Measurements from ENCODE around the gene CDC23. TPM values are rescaled to one million over a fixed set of nuclear protein-coding genes. Genes with fewer than 3 reads are reported as not detected.
"Not testable (repeated sequence)": the region's sequence is repeated elsewhere in the genome, so short reads cannot be mapped to it uniquely, and the experiment has no call there.

Gene CDC23
- total RNA-seq, 2 donors from 2014 or later: 14.7 to 23.9 TPM

- no peaks in the 10 kb centered on the region for H3K27me3 ChIP-seq (replicated peaks; ENCODE audit: insufficient read depth)
- H3K27ac ChIP-seq: no peak overlapping the region
- H3K9me3 ChIP-seq: no peaks in the 10 kb centered on the region
- no peak for TF ChIP-seq CTCF (IDR thresholded peaks at IDR 0.05)
- no peak for TF ChIP-seq POLR2AphosphoS5 (IDR thresholded peaks at IDR 0.05)
- TF ChIP-seq POLR2A (IDR thresholded peaks at IDR 0.05): no peak
- DNase-seq (ENCODE audit: low spot score): no peak
- no peak overlapping the region for H3K4me3 ChIP-seq
- H3K36me3 ChIP-seq: no peaks in the 10 kb centered on the region
- peaks cover 7% of the 10 kb centered on the region for H3K4me1 ChIP-seq (replicated peaks)
- 81% methylated on average over 2 of the region's 2 CpGs for WGBS
- intact Hi-C loops (cut with DNase I): loop anchor here (10.0 kb wide), 1 partner anchor 118 kb away; the partner anchor contains the start of genes CDC25C and FAM53C
Measured at GRCh38 chr5:138216799-138217198, 3.7 kb upstream of the CDC23 start.

- TF ChIP-seq POLR2AphosphoS5 (IDR thresholded peaks at IDR 0.05): no peak
- TF ChIP-seq POLR2A (IDR thresholded peaks at IDR 0.05): no peak
- TF ChIP-seq CTCF (IDR thresholded peaks at IDR 0.05): no peak
- Histone ChIP-seq H3K27me3 (replicated peaks; ENCODE audit: insufficient read depth) (no peaks in the 10 kb centered on the region), H3K4me1 (replicated peaks) (peaks cover 7% of the 10 kb centered on the region), H3K9me3 (no peaks in the 10 kb centered on the region), H3K4me3 (peak overlapping the region; percentile 86 to 95), H3K36me3 (no peaks in the 10 kb centered on the region), H3K27ac (peak overlapping the region; percentile 74 to 75)
- DNase-seq (ENCODE audit: low spot score): no peak
- WGBS: under 1% methylated on average over 8 of the region's 8 CpGs
- intact Hi-C loops (cut with DNase I): loop anchor here (10.0 kb wide), 1 partner anchor 122 kb away; the partner anchor contains the start of genes CDC25C and FAM53C
Measured at GRCh38 chr5:138212828-138213160, 329 bp downstream of the CDC23 start.

GRCh38 chr5:138210985-138211384 is 2.1 kb downstream of the CDC23 start:
- Histone ChIP-seq H3K9me3 (no peaks in the 10 kb centered on the region), H3K27me3 (replicated peaks; ENCODE audit: insufficient read depth) (no peaks in the 10 kb centered on the region), H3K27ac (no peak overlapping the region), H3K4me3 (no peak overlapping the region), H3K36me3 (no peaks in the 10 kb centered on the region), H3K4me1 (replicated peaks) (peaks cover 7% of the 10 kb centered on the region)
- 99% methylated on average over 3 of the region's 3 CpGs for WGBS
- intact Hi-C loops (cut with DNase I): loop anchor here (10.0 kb wide), 1 partner anchor 124 kb away; the partner anchor contains the start of genes CDC25C and FAM53C
- no peak for DNase-seq (ENCODE audit: low spot score)
- no peak for TF ChIP-seq POLR2AphosphoS5 (IDR thresholded peaks at IDR 0.05)
- TF ChIP-seq POLR2A (IDR thresholded peaks at IDR 0.05): no peak
- no peak for TF ChIP-seq CTCF (IDR thresholded peaks at IDR 0.05)

- H3K27ac ChIP-seq; H3K4me3 ChIP-seq; H3K4me1 ChIP-seq (replicated peaks); intact Hi-C loops (cut with DNase I); H3K27me3 ChIP-seq (replicated peaks; ENCODE audit: insufficient read depth); H3K36me3 ChIP-seq; H3K9me3 ChIP-seq; DNase-seq (ENCODE audit: low spot score): not testable (repeated sequence)
- WGBS: 97% methylated on average over 8 of the region's 8 CpGs
Measured at GRCh38 chr5:138193859-138194258, 19.3 kb downstream of the CDC23 start.

- Histone ChIP-seq H3K4me1 (replicated peaks) (no peaks in the 10 kb centered on the region), H3K9me3 (no peaks in the 10 kb centered on the region), H3K27ac (no peak overlapping the region), H3K36me3 (no peaks in the 10 kb centered on the region), H3K27me3 (replicated peaks; ENCODE audit: insufficient read depth) (no peaks in the 10 kb centered on the region), H3K4me3 (no peak overlapping the region)
- TF ChIP-seq POLR2A (IDR thresholded peaks at IDR 0.05): no peak
- no peak for TF ChIP-seq POLR2AphosphoS5 (IDR thresholded peaks at IDR 0.05)
- no peak for TF ChIP-seq CTCF (IDR thresholded peaks at IDR 0.05)
- WGBS: 94% methylated on average over 3 of the region's 3 CpGs
- no peak for DNase-seq (ENCODE audit: low spot score)
- intact Hi-C loops (cut with DNase I): no loop called here
Measured at GRCh38 chr5:138192826-138193225, 20.3 kb downstream of the CDC23 start.
